HG03521 (cell line): ENCODE results near the gene PLXNA4.

Source experiments
- ATAC-seq: cut with Tn5 transposase; IDR thresholded peaks from one replicate; pipeline ENCODE4 v1.9.1; 2021; ENCODE audit warnings: mild to moderate bottlenecking, moderate library complexity; ENCODE audit not compliant: unreplicated experiment

PLXNA4 gene

DNA sequence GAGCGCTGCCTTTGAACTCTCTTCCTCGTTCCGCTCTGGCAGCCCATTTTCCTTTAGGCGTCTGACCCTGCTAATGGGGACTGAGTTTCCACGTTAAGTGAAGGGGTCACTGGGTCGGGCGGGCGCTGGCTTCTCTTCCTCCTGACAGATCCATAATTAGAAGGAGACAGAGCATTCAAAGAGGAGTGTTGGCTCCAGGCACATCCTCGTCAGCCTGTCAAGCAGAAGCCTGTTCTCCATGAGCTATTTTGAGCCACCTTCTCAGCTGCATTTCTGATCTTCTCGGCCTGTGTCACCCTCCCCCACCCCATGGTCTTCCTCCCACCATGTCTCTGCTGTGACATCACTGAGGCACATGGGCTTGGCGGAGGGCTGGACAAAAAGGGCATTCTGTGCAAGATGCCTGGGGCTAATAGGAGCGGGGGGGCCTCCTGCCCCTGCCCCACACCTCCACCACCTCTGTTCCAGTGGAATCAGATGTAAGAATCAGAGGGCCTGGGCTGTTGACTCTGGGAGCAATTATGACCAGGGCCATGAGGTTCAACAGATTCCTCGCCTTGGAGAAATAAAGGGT is 248.1 kb downstream of the PLXNA4 start:
- ATAC-seq, result no peak

DNA sequence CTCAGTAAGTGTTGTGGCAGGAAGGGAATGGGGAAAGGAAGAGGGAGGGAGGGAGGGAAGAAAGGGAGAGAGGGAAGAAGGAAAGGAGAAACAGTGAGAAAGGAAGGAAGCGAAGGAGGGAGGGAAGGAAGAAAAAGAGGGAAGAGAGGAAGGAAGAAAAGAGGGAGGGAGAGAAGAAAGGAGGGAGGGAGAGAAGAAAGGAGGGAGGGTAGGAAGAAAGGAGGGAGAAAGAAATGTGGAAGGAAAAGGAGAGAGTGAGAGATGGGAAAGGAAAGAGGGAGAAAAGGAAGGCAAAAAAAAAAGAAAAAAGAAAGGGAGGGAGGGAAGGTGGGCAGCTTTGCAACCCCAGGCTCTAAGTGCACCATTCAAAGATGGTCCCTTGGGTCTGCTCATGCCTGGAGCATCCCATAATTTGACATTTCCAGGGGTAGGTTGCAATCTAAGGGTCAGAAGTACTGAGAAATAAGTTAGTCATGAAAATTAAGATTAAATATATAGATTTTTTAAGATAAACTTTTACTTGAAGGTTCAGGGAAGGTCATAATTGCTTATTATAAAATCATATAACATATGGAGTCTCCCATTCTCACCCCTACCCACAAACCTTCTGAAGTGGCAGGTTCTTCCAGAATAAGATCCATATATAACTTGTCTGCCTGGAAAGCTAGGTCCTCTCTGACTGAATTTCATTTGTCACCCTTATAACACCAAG is 249.2 kb downstream of the PLXNA4 start:
- ATAC-seq, result no peak

DNA sequence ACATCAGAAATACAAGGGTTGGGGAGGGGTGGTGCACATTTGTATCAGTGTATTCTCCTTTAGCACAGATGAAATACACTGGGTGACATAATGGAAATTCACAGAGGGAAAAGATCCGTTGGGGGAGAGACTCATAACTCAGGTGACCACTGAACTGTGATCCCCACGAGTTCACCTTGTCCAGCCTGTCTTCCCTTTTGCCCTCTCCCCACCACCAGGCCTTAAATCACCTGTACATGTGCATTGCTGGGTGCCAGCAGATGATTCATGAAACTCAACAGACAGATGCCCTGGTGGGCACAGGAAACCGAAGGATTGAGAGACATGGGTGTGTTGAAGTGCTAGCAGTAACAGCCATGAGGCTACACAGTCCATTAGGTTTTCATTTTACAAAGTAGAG is 253.3 kb downstream of the PLXNA4 start:
- ATAC-seq, result no peak

DNA sequence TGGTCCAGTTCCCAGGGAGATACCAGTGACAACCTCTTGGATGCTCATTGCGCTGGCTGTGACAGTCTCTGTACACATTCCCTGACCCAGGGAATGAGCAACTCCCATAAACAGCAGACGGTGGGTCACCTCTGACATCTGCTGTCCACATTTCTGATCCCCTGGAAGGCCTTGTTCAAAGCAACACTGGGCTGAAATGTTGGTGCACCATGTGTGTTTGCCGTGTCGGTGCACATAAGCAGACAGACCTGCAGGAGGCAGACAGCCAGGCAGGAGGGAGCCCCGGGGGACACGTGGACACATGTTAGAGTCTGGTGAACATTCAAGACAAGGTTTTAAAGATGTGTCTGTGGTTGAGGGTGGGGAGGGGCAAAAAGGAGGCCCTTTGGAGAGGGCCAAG is 254.9 kb downstream of the PLXNA4 start:
- ATAC-seq, result no peak

DNA sequence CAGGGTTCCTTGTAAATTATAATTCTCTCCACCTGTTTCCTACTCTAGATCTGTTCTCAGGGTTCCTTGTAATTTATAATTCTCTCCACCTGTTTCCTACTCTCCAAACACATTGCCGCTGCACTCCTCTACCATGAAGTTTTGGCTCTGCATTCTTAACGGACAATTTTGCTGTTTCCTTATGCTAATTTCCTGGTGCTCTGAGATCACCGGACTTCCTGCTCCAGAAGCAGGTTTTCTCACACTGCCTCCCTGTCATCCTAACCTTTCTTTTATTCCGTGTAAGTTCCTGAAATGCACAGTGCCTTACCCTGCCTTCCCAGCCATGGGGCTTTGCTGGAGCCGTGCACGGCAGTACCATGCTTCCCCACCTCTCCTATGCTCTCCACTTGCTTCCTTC is 256.8 kb downstream of the PLXNA4 start:
- no peak for ATAC-seq

DNA sequence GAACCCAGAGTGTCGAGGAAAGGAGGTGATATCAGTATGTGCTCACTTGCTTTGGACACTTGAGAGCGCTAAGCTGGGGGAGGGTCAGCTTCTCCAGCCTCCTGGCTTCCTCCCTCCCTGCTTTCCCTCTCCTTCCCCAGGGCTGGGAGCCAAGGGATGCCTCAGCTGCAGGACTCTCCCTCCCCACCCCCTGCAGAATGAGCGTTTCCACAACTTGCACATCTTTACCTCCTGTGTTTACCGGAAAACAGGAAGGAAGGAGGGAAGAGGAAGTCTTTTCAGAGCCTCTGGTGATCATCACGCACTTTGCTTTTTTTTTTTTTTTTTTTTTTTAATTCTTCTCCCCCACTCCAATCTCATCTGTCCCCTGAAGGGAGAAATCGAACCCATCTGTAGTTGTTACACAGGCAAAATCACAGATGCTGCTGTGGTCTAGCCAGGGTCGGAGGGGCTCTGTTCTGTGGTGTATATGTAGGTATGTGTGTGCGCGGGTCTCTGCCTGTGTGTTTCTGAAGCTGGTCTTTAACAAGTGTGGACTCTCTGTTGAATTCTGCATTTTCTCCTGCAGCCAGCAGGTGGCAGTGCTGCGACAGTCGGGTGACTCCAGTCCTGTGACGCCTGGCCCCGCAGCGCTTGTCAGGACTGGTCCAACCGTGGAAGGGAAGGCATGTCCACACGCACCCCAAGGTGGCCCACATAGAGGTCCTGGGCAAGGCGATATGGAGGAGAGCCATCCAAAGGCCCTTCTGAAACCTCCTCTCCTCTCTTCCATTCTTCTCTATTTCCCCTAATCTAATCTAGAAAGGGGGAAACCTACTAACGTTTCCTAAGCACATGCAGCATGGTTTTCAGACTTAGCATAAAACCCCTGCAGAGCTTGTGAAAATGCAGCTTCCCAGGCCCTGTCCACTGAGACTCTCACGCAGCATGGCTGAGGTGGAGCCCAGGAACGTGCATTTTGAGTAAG is 257.6 kb downstream of the PLXNA4 start:
- ATAC-seq, result peak; percentile 87

DNA sequence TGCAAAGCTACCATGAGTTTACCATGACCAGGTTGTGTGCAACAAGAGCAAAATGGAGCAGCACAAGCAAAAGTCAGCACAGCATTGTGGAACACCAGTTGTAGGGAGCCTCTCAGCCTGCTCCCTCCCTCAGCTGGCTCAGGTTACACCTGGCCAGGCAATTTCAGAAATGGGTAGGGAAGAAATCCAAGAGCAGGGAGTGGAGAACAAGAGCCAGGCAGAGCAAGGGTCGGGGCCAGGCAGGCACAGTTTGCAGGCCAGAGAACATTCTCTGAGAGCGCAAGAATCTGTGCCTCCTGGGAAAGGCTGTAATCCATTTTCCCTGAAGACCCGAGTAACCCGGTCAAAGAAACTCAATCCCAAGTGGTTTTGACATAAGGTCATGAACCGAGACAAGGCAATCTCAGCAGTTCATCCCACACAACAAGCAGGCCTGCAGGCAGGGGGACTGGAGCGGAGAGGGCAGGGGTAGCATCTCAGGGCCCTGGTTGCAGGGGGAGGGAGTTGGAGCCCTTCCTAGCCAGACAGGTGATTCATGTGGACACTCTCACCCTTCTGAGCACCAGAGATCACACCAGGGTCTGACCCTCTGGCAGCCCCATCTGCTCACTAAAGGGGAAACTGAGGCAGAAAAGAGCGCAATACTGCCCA is 258.4 kb downstream of the PLXNA4 start:
- ATAC-seq, result no peak

DNA sequence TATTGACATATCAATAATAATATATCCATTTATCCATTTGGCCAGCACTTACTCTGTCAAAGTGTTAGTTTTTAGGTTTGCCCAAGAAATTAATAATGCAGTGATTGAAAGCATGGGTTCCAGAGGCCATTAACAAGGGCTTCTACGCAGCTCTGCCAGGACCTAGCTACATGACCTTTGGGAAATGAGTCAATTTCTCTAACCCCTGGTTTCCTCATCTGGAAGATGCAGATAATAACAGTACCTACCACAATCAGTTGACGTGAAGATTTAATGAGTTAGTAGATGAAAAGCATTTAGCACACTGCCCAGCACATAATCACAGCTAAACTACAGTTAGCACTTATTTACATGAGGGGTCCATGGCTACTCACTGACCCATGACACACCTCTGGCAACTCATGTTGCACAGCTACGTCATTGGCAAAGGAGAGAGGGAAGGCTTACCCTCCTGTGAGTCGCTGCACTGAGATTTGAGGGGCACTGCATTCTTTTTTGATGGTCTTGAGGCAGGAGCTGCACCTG is 263.7 kb downstream of the PLXNA4 start:
- no peak for ATAC-seq

DNA sequence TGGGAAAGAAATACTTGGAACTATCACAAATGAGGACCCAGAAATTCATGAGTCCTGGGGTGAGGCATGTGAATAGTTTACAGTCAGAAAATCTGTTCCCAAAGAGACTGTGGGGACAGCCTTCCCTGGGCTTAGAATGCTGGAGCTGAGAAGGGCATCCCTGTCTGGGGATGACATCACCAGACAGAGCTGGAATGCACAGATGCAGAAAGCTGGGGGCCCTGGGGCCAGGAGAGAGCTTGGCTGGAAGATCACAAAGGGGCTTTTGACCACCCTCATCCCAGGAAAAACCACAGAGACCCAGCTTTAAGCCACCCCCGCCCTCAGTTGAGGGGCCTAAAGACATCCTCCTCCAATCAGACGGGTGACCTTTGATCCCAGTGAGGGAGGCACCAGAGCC is 264.5 kb downstream of the PLXNA4 start:
- no peak for ATAC-seq

DNA sequence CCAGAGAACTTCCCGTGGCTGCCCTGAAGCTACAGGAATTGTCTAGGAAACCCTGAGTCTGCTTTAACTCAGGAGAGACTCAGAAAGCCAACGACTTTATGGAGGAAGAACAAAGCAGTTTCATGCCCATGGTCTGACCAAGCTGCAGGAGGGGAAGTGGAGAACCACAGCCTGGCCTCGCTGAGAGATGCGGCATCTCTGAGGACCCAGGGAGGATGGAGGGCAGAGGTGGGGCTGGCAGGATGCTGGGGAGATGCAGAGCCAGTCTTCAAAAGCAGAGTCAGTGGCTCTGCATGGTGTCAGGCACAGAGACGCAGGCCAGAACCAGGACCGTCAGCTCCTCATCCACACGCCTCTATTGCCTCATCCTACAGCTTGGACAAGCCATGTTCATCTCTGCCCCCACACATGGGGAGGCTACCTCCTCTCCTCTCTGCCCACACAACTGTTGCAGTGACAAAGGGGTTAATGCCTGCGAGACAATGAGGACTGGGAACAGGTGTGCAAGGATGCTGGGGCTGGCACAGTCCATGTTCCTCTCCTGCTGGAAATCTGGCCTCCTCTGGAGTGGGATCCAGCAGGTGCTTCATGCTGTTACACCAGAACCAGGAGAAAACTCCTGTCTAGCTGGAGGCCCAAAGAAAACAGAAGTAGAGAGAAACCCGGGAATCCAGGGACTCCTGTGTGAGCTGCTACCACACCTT is 267.0 kb downstream of the PLXNA4 start:
- no peak for ATAC-seq

DNA sequence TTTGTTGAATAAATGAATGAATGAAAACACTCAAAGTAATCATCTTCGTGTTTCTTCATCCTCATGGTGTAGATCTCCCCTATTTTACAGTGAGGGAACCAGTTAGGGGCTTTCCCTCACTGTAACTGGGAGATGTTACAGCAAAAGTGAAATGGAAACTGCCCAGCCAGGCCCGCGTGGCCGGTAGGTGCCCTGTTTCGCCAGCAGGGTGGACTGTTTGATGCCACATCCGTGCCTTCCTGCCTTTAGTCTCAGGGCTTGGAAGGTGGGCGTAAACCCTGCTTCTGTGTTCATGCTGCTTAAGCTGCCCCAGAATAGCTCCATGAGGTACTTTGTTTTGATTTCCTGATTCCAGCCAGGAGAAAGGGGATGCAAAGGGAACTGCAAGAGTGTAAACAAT is 268.8 kb downstream of the PLXNA4 start:
- no peak for ATAC-seq

DNA sequence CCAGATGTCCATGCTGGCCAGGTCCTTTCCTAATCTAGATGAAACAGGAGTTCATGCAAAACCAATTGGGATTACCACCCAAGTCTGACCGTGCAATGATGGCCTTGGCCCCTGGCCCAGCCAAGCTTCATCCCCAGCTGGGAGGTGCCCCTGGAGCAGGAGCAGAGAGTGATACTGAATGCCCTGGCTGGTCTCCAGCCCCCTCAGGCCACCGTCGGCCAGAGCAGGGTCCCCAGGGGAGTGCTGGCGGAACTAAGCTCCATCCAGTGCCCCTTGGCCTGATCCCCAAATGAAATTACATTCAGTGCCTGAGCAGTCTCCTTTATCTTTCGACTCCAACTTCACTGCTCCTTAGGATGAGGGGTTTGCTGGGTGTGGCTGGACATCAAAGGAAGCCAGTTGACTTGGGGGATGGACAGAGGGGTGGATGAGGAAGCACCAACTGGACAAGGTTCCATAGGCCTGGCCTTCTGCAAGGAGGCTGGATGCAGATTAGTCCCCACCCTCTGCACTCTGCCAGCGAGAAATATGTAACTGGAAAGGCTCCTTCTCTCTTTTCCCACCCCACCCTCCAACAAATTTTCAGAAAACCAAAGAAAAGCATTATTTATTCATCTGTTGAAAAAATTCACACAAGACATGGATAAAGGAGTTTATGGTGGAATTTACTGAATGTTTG is 275.5 kb downstream of the PLXNA4 start:
- ATAC-seq, result no peak

DNA sequence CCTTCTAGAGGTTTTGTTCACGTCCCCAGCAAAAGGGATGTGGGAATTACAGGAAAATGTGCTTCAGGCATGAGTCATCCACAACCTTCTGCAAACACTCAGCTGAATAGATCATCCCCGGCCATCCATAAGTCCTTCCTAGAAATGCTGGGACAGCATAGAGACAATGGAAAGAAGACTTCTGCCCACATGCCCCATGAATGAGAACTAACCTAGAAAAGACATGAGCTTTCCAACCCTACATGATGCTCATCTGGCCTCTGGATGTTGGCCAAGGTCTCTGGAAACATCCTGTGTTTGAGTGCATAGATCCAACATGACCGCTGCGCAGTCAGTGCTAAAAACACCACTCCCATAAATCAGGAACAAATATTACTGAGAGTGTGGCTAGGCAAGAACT is 277.5 kb downstream of the PLXNA4 start:
- ATAC-seq, result no peak

DNA sequence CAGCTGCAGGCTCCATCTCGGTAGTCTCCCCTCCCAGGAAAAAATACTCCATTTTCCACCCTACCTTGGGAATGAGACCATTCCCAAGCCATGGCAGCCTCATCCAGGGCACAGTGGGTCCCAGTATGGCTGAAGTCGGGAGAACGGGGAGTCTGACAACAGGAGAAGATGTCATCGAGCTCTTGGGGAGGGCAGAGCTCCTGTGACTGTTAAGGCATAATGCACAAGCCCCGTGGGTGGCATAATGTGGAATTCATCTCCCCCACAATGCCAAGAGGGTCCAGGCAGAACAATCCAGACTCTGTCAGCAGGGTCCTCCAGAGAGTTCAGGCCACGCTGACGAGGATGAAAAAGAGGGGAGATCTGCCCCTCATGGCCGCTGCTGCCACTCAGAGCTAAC is 279.4 kb downstream of the PLXNA4 start:
- no peak for ATAC-seq

DNA sequence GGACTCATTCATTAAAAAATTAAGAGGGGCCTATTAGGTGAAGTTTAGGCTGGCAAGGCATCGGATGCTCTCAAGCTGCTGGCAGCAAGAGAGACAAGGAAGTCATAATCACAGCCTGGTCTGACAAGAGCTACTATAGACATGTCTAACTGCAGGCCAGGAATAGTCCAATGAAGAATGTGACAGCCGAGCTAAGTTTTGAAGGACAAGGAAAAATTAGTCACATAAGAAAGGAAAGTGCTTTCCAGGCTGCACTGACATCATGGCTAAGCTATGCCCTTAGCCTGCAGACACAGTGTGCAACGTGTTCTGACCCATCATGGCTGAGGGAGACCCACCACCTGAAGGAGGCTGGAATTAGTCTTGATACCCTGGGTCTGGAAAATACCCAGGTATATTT is 281.1 kb downstream of the PLXNA4 start:
- ATAC-seq, result no peak

DNA sequence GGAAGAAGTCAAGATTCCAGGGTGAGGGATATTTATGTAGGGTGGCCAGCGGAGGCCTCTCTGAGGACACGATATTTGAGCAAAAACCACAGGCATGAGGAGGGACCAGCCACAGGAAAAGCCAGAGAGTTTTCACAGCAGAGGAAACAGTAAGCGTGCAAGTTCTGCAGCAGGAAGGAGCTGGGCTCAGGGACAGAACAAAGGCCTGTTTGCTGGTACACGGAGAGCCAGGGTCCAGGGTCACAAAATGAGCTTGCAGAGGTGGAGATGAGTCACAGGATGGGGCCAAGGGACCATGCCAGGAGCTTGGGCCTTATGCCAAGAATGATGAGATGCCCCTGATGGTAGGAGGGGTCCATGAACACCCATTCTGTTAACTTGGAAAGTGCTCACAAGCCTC is 283.5 kb downstream of the PLXNA4 start:
- no peak for ATAC-seq

DNA sequence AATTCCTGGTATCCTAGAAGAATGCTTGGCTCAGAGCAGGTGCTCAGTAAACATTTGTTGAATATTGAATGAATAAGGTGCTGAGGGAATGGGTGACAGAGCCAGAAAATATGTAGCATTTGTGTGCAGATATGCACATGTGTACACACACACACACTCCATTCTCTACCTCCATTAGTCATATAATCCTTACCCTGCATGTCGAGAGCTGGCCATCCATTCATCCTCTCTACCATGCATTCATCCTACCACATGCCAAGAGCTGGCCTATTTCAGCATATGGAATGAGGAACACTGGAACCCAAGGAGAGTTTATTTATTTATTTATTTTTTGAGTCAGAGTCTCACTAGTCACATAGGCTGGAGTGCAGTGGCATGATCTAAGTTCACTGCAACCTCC is 284.8 kb downstream of the PLXNA4 start:
- no peak for ATAC-seq

DNA sequence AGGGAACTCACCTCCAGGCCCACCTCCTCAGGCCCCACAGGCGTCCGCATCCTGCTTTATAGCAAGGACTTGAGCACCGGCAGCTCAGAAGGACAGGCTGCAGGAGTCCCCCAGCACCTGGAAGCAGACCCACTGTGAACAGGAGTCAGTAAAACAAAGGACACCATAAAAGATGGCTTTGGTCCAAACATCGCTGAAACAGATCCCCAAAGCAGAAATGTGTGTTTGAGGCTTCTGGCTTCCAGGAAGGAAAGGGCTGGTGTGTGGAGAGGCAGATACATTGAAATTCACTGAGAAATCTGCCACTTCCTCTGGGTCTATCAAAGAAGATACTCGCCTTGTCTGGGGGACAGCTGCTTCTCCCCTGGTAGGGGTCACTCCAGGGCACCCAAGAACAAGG is 286.2 kb downstream of the PLXNA4 start:
- ATAC-seq, result no peak

DNA sequence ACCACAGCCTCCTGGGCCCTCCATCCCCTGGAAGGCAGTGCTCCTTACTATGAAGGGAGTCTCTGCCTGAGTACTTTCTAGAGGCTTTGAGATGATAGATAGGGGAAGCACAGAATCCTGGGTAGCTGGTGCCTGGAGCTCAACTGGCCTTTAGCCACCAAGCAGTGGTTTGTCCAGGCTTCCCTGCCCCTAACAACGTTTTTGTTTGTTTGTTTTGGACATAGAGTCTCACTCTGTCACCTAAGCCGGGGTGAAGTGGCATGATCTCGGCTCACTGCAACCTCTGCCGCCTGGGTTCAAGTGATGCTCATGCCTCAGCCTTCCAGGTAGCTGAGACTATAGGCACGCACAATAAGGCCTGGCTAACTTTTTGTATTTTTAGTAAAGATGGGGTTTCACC is 289.4 kb downstream of the PLXNA4 start:
- no peak for ATAC-seq

DNA sequence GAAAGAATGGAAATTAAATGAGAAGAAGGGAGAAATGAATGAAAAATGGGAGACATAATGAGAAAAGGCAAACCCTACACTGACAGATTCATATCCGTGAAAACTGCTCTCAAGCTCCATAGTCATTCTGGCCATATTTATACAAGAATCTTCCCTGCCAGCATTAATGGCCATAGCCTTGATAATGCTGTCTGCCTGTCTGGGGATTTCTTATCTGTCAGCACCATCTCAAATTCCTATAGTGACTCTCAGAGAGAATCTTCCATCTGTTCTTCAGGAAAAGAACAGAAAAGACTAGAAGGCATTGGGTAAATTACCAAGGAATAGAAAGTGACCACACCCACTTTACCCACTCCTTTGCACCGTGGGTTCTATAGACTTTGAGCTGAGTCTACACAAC is 295.9 kb downstream of the PLXNA4 start:
- no peak for ATAC-seq
